ENCODE data around the gene NAALADL2. TPM values are rescaled to one million over a fixed set of nuclear protein-coding genes. Genes with fewer than 3 reads are reported as not detected.

The NAALADL2 gene
- total and polyA plus RNA-seq, 9 of the 15 experiments (the other 6 are each of a cell fraction or from before 2014, with no cell fraction given) = 0.29 to 1.1 (median 0.79) TPM; not detected in 1

- no peak overlapping the region for H3K4me3 ChIP-seq
- ATAC-seq (no peak), DNase-seq (ENCODE audit: extremely low read depth in 1 of 4, low spot score in 3 of 4) (no peak), FAIRE-seq (no peak)
- H4K20me1 ChIP-seq (replicated peaks; ENCODE audit: control insufficient read depth, insufficient read depth, low read length) = no peaks in the 10 kb centered on the region
- intact Hi-C loops (cut with micrococcal nuclease) (no loop called here), in situ Hi-C loops (cut with MboI) (no loop called here)
- no peaks in the 10 kb centered on the region for H3K4me1 ChIP-seq (replicated peaks in 1 of 2; ENCODE audit: control insufficient read depth in 2 of 2, insufficient read depth in 2 of 2, low read length in 2 of 2)
- no peak for TF ChIP-seq RB1 (IDR thresholded peaks at IDR 0.05; ENCODE audit: low read depth)
- TF ChIP-seq TFAP4 (CRISPR knock-in tag; IDR thresholded peaks at IDR 0.05; ENCODE audit: borderline replicate concordance) = no peak
- no peak for TF ChIP-seq GATA2 (CRISPR knock-in tag; IDR thresholded peaks at IDR 0.05)
- no peak for TF ChIP-seq MCM5 (IDR thresholded peaks at IDR 0.05; ENCODE audit: low read depth)
- no peak for TF ChIP-seq GABPB2 (CRISPR knock-in tag; conservative IDR thresholded peaks at IDR 0.05)
- no peak for TF ChIP-seq HOMEZ (CRISPR knock-in tag; IDR thresholded peaks at IDR 0.05)
- H3K9me1 ChIP-seq (ENCODE audit: control insufficient read depth, insufficient read depth, low read length) = no peaks in the 10 kb centered on the region
- ChIA-PET CTCF (ENCODE audit: low intra/inter-chr PET ratio) (no interaction called here), POLR2A (no interaction called here)
- 0% methylated on average over 5 of the region's 5 CpGs for WGBS (ENCODE audit: insufficient coverage, low coverage, missing lambda C conversion rate)
- H3K36me3 ChIP-seq (ENCODE audit: control insufficient read depth, insufficient read depth, low read length) = no peaks in the 10 kb centered on the region
- no peak overlapping the region for H3K27ac ChIP-seq (ENCODE audit: extremely low read depth, low read depth, low read length)
- no peaks in the 10 kb centered on the region; the same call in 1 of the 2 replicates for H3K9me3 ChIP-seq (replicated peaks; ENCODE audit: control insufficient read depth, insufficient read depth, low read depth, low read length)
- H3K27me3 ChIP-seq (ENCODE audit: control insufficient read depth in 2 of 2, insufficient read depth in 2 of 2, low read length in 2 of 2) = no peaks in the 10 kb centered on the region
- no TSS peak for BruUV-seq (replicated peaks)
- no peak overlapping the region for H3K9ac ChIP-seq (ENCODE audit: insufficient read depth in 1 of 2, low read depth in 2 of 2, low read length in 2 of 2)
- no peak overlapping the region for H3K4me2 ChIP-seq (ENCODE audit: insufficient read depth, low read length)
- no peak overlapping the region for H2AFZ ChIP-seq (ENCODE audit: low read depth, low read length)
- no peaks in the 10 kb centered on the region for H3K79me2 ChIP-seq (ENCODE audit: control insufficient read depth, insufficient read depth, low read length)
Measured at GRCh38 chr3:175161291-175161690, 302.2 kb downstream of the NAALADL2 start.
